ENCODE measurements around the gene UBE3A.

Gene UBE3A

GRCh38 chr15:25451501-25451900, 12.7 kb upstream of the UBE3A start:
- TF ChIP-seq POLR2AphosphoS5 (IDR thresholded peaks at IDR 0.05; ENCODE audit: low read depth) (no peak), REST (IDR thresholded peaks at IDR 0.05; ENCODE audit: insufficient replicate concordance, low read depth) (no peak), SPI1 (IDR thresholded peaks at IDR 0.05; ENCODE audit: borderline replicate concordance, low read depth) (no peak), CTCF (IDR thresholded peaks at IDR 0.05; ENCODE audit: insufficient read depth, low read length) (no peak), GABPA (IDR thresholded peaks at IDR 0.05; ENCODE audit: low read depth) (no peak)
- DNase-seq (ENCODE audit: low read depth in 1 of 2, low spot score in 1 of 2): no peak
- no peak overlapping the region for H3K27ac ChIP-seq (replicated peaks)

GRCh38 chr15:25450163-25450562, 11.3 kb upstream of the UBE3A start:
- Histone ChIP-seq H3K27me3 (ENCODE audit: insufficient read depth, poor library complexity, severe bottlenecking) (no peaks in the 10 kb centered on the region), H3K4me3 (replicated peaks; ENCODE audit: insufficient read depth, low read length) (no peak overlapping the region), H3K27ac (replicated peaks) (no peak overlapping the region)
- DNase-seq (ENCODE audit: low read depth in 1 of 2, low spot score in 1 of 2): no peak
- no peak for TF ChIP-seq REST (IDR thresholded peaks at IDR 0.05; ENCODE audit: insufficient replicate concordance, low read depth)
- TF ChIP-seq GABPA (IDR thresholded peaks at IDR 0.05; ENCODE audit: low read depth): no peak
- TF ChIP-seq POLR2AphosphoS5 (IDR thresholded peaks at IDR 0.05; ENCODE audit: low read depth): no peak
- no peak for TF ChIP-seq CTCF (IDR thresholded peaks at IDR 0.05; ENCODE audit: insufficient read depth, low read length)
- no peak for TF ChIP-seq SPI1 (IDR thresholded peaks at IDR 0.05; ENCODE audit: borderline replicate concordance, low read depth)

More at GRCh38 chr15:25451501-25451900, 12.7 kb upstream of the UBE3A start:
- Histone ChIP-seq H3K4me3 (replicated peaks; ENCODE audit: insufficient read depth, low read length) (no peak overlapping the region), H3K27me3 (ENCODE audit: insufficient read depth, poor library complexity, severe bottlenecking) (no peaks in the 10 kb centered on the region)

- DNase-seq (ENCODE audit: low read depth in 1 of 2, low spot score in 1 of 2): no peak
- H3K27ac ChIP-seq (replicated peaks): no peak overlapping the region
- H3K27me3 ChIP-seq (ENCODE audit: insufficient read depth, poor library complexity, severe bottlenecking): no peaks in the 10 kb centered on the region
- TF ChIP-seq REST (IDR thresholded peaks at IDR 0.05; ENCODE audit: insufficient replicate concordance, low read depth) (no peak), GABPA (IDR thresholded peaks at IDR 0.05; ENCODE audit: low read depth) (no peak), SPI1 (IDR thresholded peaks at IDR 0.05; ENCODE audit: borderline replicate concordance, low read depth) (no peak)
- no peak overlapping the region for H3K4me3 ChIP-seq (replicated peaks; ENCODE audit: insufficient read depth, low read length)
Measured at GRCh38 chr15:25446076-25446475, 7.3 kb upstream of the UBE3A start.
